Measurements from ENCODE around the gene FHL3. TPM values are rescaled to one million over a fixed set of nuclear protein-coding genes. Genes with fewer than 3 reads are reported as not detected.

The FHL3 gene
- total RNA-seq, 4 donors from 2014 or later: 7.5 to 13.8 (median 10.4) TPM

DNA sequence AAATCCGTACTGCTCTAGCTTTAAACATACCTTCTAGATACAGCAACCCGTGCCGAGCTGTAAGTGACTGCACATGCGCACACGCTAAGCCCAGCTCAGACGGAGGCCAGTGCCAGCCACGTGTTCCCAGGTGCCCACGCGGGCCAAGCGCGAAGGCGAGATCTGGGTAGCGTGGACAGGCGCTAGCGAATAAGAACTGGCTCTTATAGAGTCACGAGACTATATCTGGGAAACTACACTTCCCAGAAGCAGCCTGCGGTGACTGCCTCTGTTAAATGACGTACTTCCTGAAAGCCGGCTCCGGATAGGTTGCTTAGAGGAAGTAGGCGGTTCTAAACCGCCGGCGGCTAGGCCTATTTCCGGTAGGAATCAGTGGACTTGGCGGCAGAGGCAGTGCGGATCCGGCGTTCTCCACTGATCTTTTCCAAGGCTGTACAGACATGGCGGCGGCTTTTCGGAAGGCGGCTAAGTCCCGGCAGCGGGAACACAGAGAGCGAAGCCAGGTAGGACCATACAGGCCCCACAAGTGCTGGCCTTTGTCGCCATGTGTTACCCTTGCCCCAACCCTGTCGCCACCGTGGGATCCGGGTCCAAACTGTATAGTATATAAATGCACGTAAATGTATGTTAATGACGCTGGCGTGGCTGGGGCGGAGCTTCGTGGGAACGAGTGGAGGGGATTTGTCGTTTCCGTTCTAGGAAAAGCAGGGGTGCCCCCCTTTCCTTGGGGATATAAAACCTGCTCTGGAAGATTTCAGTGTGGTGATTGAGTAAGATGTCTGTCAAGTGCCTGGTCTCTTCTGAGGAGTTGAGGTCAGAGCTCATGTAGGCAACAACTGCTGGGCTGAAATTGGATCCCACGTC, 7.3 kb upstream of the FHL3 start, which contains the start of gene UTP11:
TSS of gene UTP11 (plus strand) at position 372 of the 864 bp plus-strand sequence. CDS start at position 441, 69 bp downstream.
- Histone ChIP-seq H3K4me3 (replicated peaks in 1 of 3) (peak within 1 kb of the TSS; percentile 34 to 75 (median 46)), H3K27ac (peak within 1 kb of the TSS; percentile 53 to 79 (median 77)), H3K27me3 (no peaks in the 10 kb centered on the region), H3K36me3 (peaks cover under 1 to 13% of the 10 kb centered on the region in 2 donors), H3K9me3 (no peaks in the 10 kb centered on the region), H3K4me1 (peaks cover 0 to 15% of the 10 kb centered on the region in 2 donors)
- intact Hi-C loops (cut with DNase I): no loop called here
- 1 to 2% methylated on average over 29 to 41 of the region's 49 CpGs for WGBS, 2 donors
- TF ChIP-seq POLR2A (IDR thresholded peaks at IDR 0.05): peak in 1 of 2 donors; percentile 87
- TF ChIP-seq CTCF (IDR thresholded peaks at IDR 0.05): peak in 1 of 6 experiments; percentile 18
- DNase-seq: peak; percentile 93

- TF ChIP-seq POLR2A (IDR thresholded peaks at IDR 0.05): no peak
- TF ChIP-seq CTCF (IDR thresholded peaks at IDR 0.05): no peak
- Histone ChIP-seq H3K27ac (no peak overlapping the region), H3K27me3 (no peaks in the 10 kb centered on the region), H3K4me1 (peaks cover under 1 to 15% of the 10 kb centered on the region in 2 donors), H3K4me3 (replicated peaks in 1 of 3) (no peak overlapping the region), H3K36me3 (no peaks in the 10 kb centered on the region), H3K9me3 (no peaks in the 10 kb centered on the region)
- DNase-seq: no peak
- intact Hi-C loops (cut with DNase I): loop anchor here (10.0 kb wide), 1 partner anchor 75 kb away; no protein-coding TSS in a partner anchor
- 92 to 93% methylated on average over 5 of the region's 6 CpGs for WGBS, 2 donors
Observed at GRCh38 chr1:38009841-38010180, 4.5 kb upstream of the FHL3 start.

GRCh38 chr1:38009088-38009840, 4.0 kb upstream of the FHL3 start:
- intact Hi-C loops (cut with DNase I): loop anchor here (10.0 kb wide), 1 partner anchor 74 kb away; no protein-coding TSS in a partner anchor
- Histone ChIP-seq H3K27ac (no peak overlapping the region), H3K36me3 (no peaks in the 10 kb centered on the region), H3K4me3 (replicated peaks in 1 of 3) (no peak overlapping the region), H3K9me3 (no peaks in the 10 kb centered on the region), H3K27me3 (no peaks in the 10 kb centered on the region), H3K4me1 (peaks cover 6 to 17% of the 10 kb centered on the region in 2 donors)
- TF ChIP-seq CTCF (IDR thresholded peaks at IDR 0.05) (no peak), POLR2A (IDR thresholded peaks at IDR 0.05) (no peak)
- no peak for DNase-seq
- 75 to 80% methylated on average over 8 of the region's 8 CpGs for WGBS, 2 donors

DNA sequence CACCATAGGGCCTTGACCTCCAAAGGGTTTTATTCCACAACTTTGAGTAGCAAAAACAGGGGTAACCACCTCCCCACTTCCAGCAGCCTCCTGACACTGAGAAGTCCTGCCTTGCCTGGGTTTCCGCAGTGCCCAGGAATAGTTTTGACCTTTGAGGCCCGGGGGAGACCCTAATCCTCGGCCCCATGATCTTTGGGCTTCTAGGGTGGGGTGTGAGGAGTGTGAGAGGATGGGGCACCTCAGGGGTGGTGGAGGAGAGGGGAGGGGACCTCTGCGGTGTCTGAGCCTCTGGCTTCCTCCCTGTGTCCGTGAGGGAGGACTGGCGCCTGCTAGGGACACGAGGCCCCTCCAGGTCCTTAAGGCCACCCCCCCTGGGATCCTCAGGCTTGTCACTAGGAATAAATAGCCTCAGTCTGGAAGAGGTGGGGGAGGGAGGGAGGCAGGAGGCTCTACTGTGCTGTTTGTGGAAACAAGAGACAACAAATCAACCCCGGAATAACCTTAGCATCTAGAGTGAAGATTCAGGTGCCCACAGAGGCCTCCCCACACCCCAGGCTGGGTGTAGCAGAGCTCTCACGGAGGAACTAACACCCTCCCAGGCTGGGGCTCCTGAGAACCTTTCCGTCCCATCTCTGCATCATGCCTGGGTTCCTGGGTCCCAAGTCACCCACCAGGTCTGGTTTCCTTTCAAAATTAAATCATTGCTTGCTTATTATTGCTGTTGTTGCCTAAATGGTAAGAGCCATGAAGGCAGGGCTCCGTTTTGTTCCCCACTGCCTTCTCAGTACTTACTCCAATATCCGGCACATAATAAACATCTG, 904 bp upstream of the FHL3 start:
- no peak for TF ChIP-seq POLR2A (IDR thresholded peaks at IDR 0.05)
- no peak for TF ChIP-seq CTCF (IDR thresholded peaks at IDR 0.05)
- H3K27ac ChIP-seq: peak overlapping the region in 2 of 3 donors; percentile 17 to 28
- peak overlapping the region in 1 of 3 donors; percentile 78 for H3K4me3 ChIP-seq (replicated peaks in 1 of 3)
- H3K9me3 ChIP-seq: no peaks in the 10 kb centered on the region
- DNase-seq: no peak
- 73 to 75% methylated on average over 12 of the region's 12 CpGs for WGBS, 2 donors
- peaks cover 11 to 19% of the 10 kb centered on the region in 2 donors for H3K4me1 ChIP-seq
- intact Hi-C loops (cut with DNase I): loop anchor here (10.0 kb wide), 1 partner anchor 71 kb away; no protein-coding TSS in a partner anchor
- no peaks in the 10 kb centered on the region for H3K36me3 ChIP-seq
- H3K27me3 ChIP-seq: no peaks in the 10 kb centered on the region
